ENCODE measurements around the gene GATB.

DNA sequence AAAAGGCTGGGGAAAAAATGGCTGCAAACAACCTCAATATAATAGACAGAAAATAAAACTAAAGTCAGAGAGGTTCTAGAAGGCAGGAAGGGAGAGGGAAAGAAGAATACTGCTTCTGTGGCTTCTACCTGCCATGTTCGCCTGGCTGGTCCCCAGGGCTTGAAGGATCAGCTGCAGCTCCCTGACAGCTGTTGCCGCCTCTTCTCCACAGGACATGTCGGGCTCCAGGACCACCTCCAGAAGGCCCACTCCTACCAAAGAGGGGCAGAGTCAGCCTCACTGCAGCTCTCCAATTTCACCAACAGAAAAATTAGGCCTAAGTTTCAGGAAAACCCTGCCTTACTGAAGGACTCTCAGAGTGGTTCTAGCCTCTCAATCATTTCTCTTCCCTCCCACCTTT lies 44.9 kb downstream of the GATB start:
- TF ChIP-seq POLR2A (IDR thresholded peaks at IDR 0.05; ENCODE audit: low read depth, low read length) (no peak), POLR2AphosphoS5 (IDR thresholded peaks at IDR 0.05; ENCODE audit: insufficient read depth, low read depth, low read length) (no peak)
- TF ChIP-seq, protein P1, sequence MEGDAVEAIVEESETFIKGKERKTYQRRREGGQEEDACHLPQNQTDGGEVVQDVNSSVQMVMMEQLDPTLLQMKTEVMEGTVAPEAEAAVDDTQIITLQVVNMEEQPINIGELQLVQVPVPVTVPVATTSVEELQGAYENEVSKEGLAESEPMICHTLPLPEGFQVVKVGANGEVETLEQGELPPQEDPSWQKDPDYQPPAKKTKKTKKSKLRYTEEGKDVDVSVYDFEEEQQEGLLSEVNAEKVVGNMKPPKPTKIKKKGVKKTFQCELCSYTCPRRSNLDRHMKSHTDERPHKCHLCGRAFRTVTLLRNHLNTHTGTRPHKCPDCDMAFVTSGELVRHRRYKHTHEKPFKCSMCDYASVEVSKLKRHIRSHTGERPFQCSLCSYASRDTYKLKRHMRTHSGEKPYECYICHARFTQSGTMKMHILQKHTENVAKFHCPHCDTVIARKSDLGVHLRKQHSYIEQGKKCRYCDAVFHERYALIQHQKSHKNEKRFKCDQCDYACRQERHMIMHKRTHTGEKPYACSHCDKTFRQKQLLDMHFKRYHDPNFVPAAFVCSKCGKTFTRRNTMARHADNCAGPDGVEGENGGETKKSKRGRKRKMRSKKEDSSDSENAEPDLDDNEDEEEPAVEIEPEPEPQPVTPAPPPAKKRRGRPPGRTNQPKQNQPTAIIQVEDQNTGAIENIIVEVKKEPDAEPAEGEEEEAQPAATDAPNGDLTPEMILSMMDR (IDR thresholded peaks at IDR 0.05; ENCODE audit: extremely low read depth in 1 of 2, insufficient read depth in 1 of 2, low read depth in 1 of 2, low read length in 2 of 2), result no peak
